ENCODE measurements around the gene TMUB1.

TMUB1 gene

GRCh38 chr7:151099486-151100211 lies 16.4 kb upstream of the TMUB1 start:
- TF ChIP-seq, protein P1, sequence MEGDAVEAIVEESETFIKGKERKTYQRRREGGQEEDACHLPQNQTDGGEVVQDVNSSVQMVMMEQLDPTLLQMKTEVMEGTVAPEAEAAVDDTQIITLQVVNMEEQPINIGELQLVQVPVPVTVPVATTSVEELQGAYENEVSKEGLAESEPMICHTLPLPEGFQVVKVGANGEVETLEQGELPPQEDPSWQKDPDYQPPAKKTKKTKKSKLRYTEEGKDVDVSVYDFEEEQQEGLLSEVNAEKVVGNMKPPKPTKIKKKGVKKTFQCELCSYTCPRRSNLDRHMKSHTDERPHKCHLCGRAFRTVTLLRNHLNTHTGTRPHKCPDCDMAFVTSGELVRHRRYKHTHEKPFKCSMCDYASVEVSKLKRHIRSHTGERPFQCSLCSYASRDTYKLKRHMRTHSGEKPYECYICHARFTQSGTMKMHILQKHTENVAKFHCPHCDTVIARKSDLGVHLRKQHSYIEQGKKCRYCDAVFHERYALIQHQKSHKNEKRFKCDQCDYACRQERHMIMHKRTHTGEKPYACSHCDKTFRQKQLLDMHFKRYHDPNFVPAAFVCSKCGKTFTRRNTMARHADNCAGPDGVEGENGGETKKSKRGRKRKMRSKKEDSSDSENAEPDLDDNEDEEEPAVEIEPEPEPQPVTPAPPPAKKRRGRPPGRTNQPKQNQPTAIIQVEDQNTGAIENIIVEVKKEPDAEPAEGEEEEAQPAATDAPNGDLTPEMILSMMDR (conservative IDR thresholded peaks at IDR 0.05; ENCODE audit: low read depth, low read length), result no peak
- Histone ChIP-seq H3K36me3 (ENCODE audit: insufficient read depth) (no peaks in the 10 kb centered on the region), H3K79me2 (ENCODE audit: insufficient read depth, low read depth) (peaks cover 81% of the 10 kb centered on the region), H3K9ac (no peak overlapping the region), H3K4me3 (IDR thresholded peaks at IDR 0.05; ENCODE audit: insufficient read depth, low read depth, low read length) (no peak overlapping the region), H4K20me1 (ENCODE audit: insufficient read depth) (peaks cover 18% of the 10 kb centered on the region), H3K4me1 (ENCODE audit: low read depth, poor library complexity, severe bottlenecking) (no peaks in the 10 kb centered on the region), H2AFZ (ENCODE audit: low read depth) (no peak overlapping the region), H3K27me3 (ENCODE audit: insufficient read depth, low read depth) (no peaks in the 10 kb centered on the region), H3K27ac (no peak overlapping the region), H3K4me2 (no peak overlapping the region)

- TF ChIP-seq, protein P1 (conservative IDR thresholded peaks at IDR 0.05; ENCODE audit: low read depth, low read length), result no peak
- H3K79me2 ChIP-seq (ENCODE audit: insufficient read depth, low read depth), result peaks cover 92% of the 10 kb centered on the region
- H3K4me2 ChIP-seq, result no peak overlapping the region
- H3K36me3 ChIP-seq (ENCODE audit: insufficient read depth), result no peaks in the 10 kb centered on the region; the same call in 1 of the 2 replicates
- H3K27me3 ChIP-seq (ENCODE audit: insufficient read depth, low read depth), result no peaks in the 10 kb centered on the region
- H3K27ac ChIP-seq, result no peak overlapping the region
- no peak overlapping the region for H2AFZ ChIP-seq (ENCODE audit: low read depth)
- H3K4me3 ChIP-seq (IDR thresholded peaks at IDR 0.05; ENCODE audit: insufficient read depth, low read depth, low read length), result no peak overlapping the region
- H3K4me1 ChIP-seq (ENCODE audit: low read depth, poor library complexity, severe bottlenecking), result no peaks in the 10 kb centered on the region
- peaks cover 29% of the 10 kb centered on the region for H4K20me1 ChIP-seq (ENCODE audit: insufficient read depth)
- H3K9ac ChIP-seq, result no peak overlapping the region
Observed at GRCh38 chr7:151095828-151096475, 12.7 kb upstream of the TMUB1 start.

DNA sequence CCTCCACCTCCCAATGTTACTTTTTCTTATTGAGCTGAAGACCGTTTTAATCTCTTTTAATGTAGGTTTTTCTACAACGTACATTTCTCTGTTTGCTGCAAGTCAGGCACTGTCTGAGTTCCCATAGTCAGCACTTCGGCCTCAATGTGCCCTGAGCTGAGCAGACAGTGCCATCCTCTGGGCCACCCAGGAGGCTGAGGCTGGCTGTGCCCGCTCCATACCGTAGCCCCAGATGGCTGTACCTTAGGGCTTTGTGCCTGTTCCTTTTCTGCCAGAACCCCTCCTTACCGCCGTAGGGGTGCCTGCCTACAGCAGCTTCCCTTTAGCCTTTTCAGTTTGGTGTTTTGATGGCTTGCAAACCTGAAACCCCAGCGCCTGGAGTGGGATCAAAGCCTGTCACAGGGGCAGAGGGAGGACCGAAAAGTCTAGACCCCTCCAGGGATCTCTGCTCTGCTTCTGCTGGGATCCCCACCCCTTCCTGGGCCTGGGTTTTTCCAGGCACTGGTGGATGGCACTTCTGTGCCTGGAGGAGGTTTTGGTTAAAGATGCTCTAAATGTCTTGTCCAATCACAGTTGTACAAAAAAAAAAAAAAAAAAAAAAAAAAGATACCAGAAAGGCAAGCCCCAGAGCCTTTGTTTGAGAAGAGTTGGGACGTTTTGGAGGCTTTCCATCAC lies 12.0 kb upstream of the TMUB1 start:
- H3K36me3 ChIP-seq (ENCODE audit: insufficient read depth), result no peaks in the 10 kb centered on the region; the same call in 1 of the 2 replicates
- peaks cover 27% of the 10 kb centered on the region for H4K20me1 ChIP-seq (ENCODE audit: insufficient read depth)

DNA sequence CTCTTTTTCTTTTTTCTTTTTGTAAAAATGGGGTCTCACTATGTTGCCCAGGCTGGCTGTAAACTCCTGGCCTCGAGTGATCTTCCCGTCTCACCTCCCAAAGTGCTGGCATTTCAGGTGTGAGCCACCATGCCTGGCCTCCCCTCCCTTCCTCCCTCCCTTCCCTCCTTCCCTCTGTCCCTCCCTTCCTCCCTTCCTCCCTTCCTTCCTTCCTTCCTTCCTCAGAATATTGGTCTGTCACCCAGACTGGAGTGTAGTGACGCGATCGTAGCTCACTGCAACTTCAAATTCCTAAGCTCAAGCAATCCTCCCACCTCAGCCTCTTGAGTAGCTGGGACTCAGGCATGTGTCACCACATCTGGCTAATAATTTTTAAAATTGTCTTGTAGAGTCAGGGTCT lies 11.4 kb upstream of the TMUB1 start:
- H3K4me1 ChIP-seq (ENCODE audit: low read depth, poor library complexity, severe bottlenecking), result no peaks in the 10 kb centered on the region
- no peak overlapping the region for H2AFZ ChIP-seq (ENCODE audit: low read depth)
- no peaks in the 10 kb centered on the region for H3K27me3 ChIP-seq (ENCODE audit: insufficient read depth, low read depth)
- no peak overlapping the region for H3K4me2 ChIP-seq
- no peaks in the 10 kb centered on the region; the same call in 1 of the 2 replicates for H3K36me3 ChIP-seq (ENCODE audit: insufficient read depth)
- no peak overlapping the region for H3K27ac ChIP-seq
- peaks cover 21% of the 10 kb centered on the region for H4K20me1 ChIP-seq (ENCODE audit: insufficient read depth)
- TF ChIP-seq, protein P1 (conservative IDR thresholded peaks at IDR 0.05; ENCODE audit: low read depth, low read length), result no peak
- H3K9ac ChIP-seq, result no peak overlapping the region
- H3K79me2 ChIP-seq (ENCODE audit: insufficient read depth, low read depth), result peaks cover 94% of the 10 kb centered on the region
- H3K4me3 ChIP-seq (IDR thresholded peaks at IDR 0.05; ENCODE audit: insufficient read depth, low read depth, low read length), result no peak overlapping the region

More for the DNA sequence above, 12.0 kb upstream of the TMUB1 start:
- TF ChIP-seq, protein P1 (conservative IDR thresholded peaks at IDR 0.05; ENCODE audit: low read depth, low read length), result no peak
- no peak overlapping the region for H3K4me2 ChIP-seq
- H3K27me3 ChIP-seq (ENCODE audit: insufficient read depth, low read depth), result no peaks in the 10 kb centered on the region
- no peaks in the 10 kb centered on the region for H3K4me1 ChIP-seq (ENCODE audit: low read depth, poor library complexity, severe bottlenecking)
- H3K4me3 ChIP-seq (IDR thresholded peaks at IDR 0.05; ENCODE audit: insufficient read depth, low read depth, low read length), result no peak overlapping the region
- no peak overlapping the region for H3K9ac ChIP-seq
- H3K79me2 ChIP-seq (ENCODE audit: insufficient read depth, low read depth), result peaks cover 94% of the 10 kb centered on the region
- H2AFZ ChIP-seq (ENCODE audit: low read depth), result no peak overlapping the region
- H3K27ac ChIP-seq, result no peak overlapping the region

All from KMS-11 (cell line).